Fibroblast of villous mesenchyme (primary cell): ENCODE measurements around the gene LYRM7. TPM values are rescaled to one million over a fixed set of nuclear protein-coding genes. Genes with fewer than 3 reads are reported as not detected.
"Not testable (repeated sequence)": the region's sequence is repeated elsewhere in the genome, so short reads cannot be mapped to it uniquely, and the experiment has no call there.

ENCODE experiments used
- DNase-seq: peaks from one replicate; pipeline ENCODE4 v3.0.0-alpha.2; 2010; ENCODE audit warnings: low read depth
- H3K4me3 ChIP-seq: 2 replicates; pipeline ENCODE4 v1.5.1; 2011; ENCODE audit warnings: low read depth, mild to moderate bottlenecking, low read length
- CTCF ChIP-seq: IDR thresholded peaks from 2 replicates; pipeline ENCODE4 v1.5.1; 2012; ENCODE audit warnings: low read depth, mild to moderate bottlenecking, low read length; ENCODE audit not compliant: insufficient read depth
- total RNA-seq: library from RNA; depleted of rRNA; stranded (reverse); fragments of >200 nt; gene quantifications from 2 replicates; pipeline ENCODE4 v1.2.3, GENCODE V29; 2012

The LYRM7 gene
- total RNA-seq, result 4.2 and 6.0 TPM in 2 replicates

- TF ChIP-seq CTCF, result no peak
- peak; percentile 99 for DNase-seq
- peak within 1 kb of the TSS; percentile 87 for H3K4me3 ChIP-seq
Observed at GRCh38 chr5:131170540-131171275, at the start of gene LYRM7. Gene LYRM7 (plus strand): TSS chr5:131170944. CDS start chr5:131171021, 77 bp downstream.

GRCh38 chr5:131127244-131127643 is 43.5 kb upstream of the LYRM7 start:
- not testable (repeated sequence) for H3K4me3 ChIP-seq, DNase-seq

DNA sequence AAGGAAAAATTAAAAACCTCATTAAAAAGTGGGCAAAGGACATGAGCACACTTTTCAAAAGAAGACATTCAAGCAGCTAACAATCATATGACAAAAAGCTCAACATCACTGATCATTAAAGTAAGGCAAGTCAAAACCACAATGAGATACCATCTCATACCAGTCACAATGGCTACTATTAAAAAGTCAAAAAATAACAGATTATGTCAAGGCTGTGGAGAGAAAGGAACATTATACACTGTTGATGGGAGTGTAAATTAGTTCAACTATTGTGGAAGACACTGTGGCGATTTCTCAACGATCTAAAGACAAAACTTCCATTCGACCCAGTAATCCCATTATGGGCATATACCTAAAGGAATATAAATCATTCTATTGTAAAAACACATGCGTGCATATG is 41.4 kb upstream of the LYRM7 start:
- no peak for DNase-seq
- H3K4me3 ChIP-seq, result no peak overlapping the region
- TF ChIP-seq CTCF, result no peak

- not testable (repeated sequence) for H3K4me3 ChIP-seq
Observed at GRCh38 chr5:131133091-131133490, 37.7 kb upstream of the LYRM7 start.

GRCh38 chr5:131138406-131138805 is 32.3 kb upstream of the LYRM7 start:
- not testable (repeated sequence) for H3K4me3 ChIP-seq

More at GRCh38 chr5:131133091-131133490, 37.7 kb upstream of the LYRM7 start:
- not testable (repeated sequence) for DNase-seq

DNA sequence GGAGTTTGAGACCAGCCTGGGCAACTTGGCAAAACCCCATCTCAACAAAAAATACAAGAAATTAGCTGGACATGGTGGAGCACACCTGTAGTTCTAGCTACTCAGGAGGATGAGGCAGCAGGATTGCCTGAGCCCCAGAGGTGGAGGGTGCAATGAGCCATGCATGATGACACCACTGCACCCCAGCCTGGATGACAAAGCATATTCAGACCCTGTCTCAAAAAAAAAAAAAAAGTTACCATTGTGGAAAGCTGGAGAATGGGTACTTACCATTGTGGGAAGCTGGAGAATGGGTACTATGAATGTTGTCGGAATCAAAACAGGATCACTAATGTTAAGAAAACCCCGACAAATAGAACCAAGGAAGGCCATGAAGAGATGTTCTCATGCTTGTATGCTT is 31.4 kb upstream of the LYRM7 start:
- TF ChIP-seq CTCF, result no peak
- no peak for DNase-seq
- H3K4me3 ChIP-seq, result no peak overlapping the region

More at GRCh38 chr5:131138406-131138805, 32.3 kb upstream of the LYRM7 start:
- DNase-seq, result not testable (repeated sequence)

GRCh38 chr5:131142970-131143617 is 27.6 kb upstream of the LYRM7 start:
- H3K4me3 ChIP-seq, result no peak overlapping the region
- TF ChIP-seq CTCF, result no peak
- DNase-seq, result no peak

- DNase-seq, result no peak
- no peak overlapping the region for H3K4me3 ChIP-seq
- TF ChIP-seq CTCF, result no peak
Observed at GRCh38 chr5:131147258-131147657, 23.5 kb upstream of the LYRM7 start.
